Measurements from ENCODE around the gene ELK1.

Gene ELK1

GRCh38 chrX:47638816-47639215, 11.5 kb downstream of the ELK1 start:
- Histone ChIP-seq H3K4me2 (ENCODE audit: low read length) (no peak overlapping the region), H3K36me3 (ENCODE audit: insufficient read depth, low read length) (peaks cover 78% of the 10 kb centered on the region)

GRCh38 chrX:47637546-47638195, 12.7 kb downstream of the ELK1 start:
- H3K9ac ChIP-seq (ENCODE audit: low read length): no peak overlapping the region
- TF ChIP-seq EZH2 (IDR thresholded peaks at IDR 0.05; ENCODE audit: borderline replicate concordance, low read length) (no peak), CTCF (IDR thresholded peaks at IDR 0.05; ENCODE audit: low read length) (no peak)
- no peak overlapping the region for H3K4me2 ChIP-seq (ENCODE audit: low read length)

More at GRCh38 chrX:47638816-47639215, 11.5 kb downstream of the ELK1 start:
- H3K9me3 ChIP-seq (ENCODE audit: low read length): no peaks in the 10 kb centered on the region
- no peaks in the 10 kb centered on the region for H4K20me1 ChIP-seq (ENCODE audit: insufficient read depth, low read length)
- H2AFZ ChIP-seq (ENCODE audit: low read length): no peak overlapping the region
- no peak overlapping the region for H3K27ac ChIP-seq (ENCODE audit: low read depth, low read length, poor library complexity, severe bottlenecking)
- no peaks in the 10 kb centered on the region for H3K4me1 ChIP-seq (ENCODE audit: insufficient read depth, low read length, severe bottlenecking)
- no peak overlapping the region for H3K4me3 ChIP-seq (ENCODE audit: low read depth, low read length, poor library complexity, severe bottlenecking)
- no peaks in the 10 kb centered on the region for H3K79me2 ChIP-seq (ENCODE audit: insufficient read depth, low read length)
- no peak overlapping the region for H3K9ac ChIP-seq (ENCODE audit: low read length)
- TF ChIP-seq EZH2 (IDR thresholded peaks at IDR 0.05; ENCODE audit: borderline replicate concordance, low read length) (no peak), CTCF (IDR thresholded peaks at IDR 0.05; ENCODE audit: low read length) (no peak)
- no peaks in the 10 kb centered on the region for H3K9me2 ChIP-seq (ENCODE audit: low read depth, low read length)
- H3F3A ChIP-seq (ENCODE audit: insufficient read depth, low read length): no peaks in the 10 kb centered on the region
- H3K27me3 ChIP-seq (ENCODE audit: insufficient read depth, low read length): no peaks in the 10 kb centered on the region

GRCh38 chrX:47634871-47635575, 15.3 kb downstream of the ELK1 start:
- TF ChIP-seq EZH2 (IDR thresholded peaks at IDR 0.05; ENCODE audit: borderline replicate concordance, low read length) (no peak), CTCF (IDR thresholded peaks at IDR 0.05; ENCODE audit: low read length) (no peak)
- Histone ChIP-seq H2AFZ (ENCODE audit: low read length) (no peak overlapping the region), H4K20me1 (ENCODE audit: insufficient read depth, low read length) (no peaks in the 10 kb centered on the region), H3K27ac (ENCODE audit: low read depth, low read length, poor library complexity, severe bottlenecking) (no peak overlapping the region), H3K27me3 (ENCODE audit: insufficient read depth, low read length) (no peaks in the 10 kb centered on the region), H3F3A (ENCODE audit: insufficient read depth, low read length) (no peaks in the 10 kb centered on the region), H3K9ac (ENCODE audit: low read length) (no peak overlapping the region), H3K36me3 (ENCODE audit: insufficient read depth, low read length) (peaks cover 43% of the 10 kb centered on the region), H3K4me3 (ENCODE audit: low read depth, low read length, poor library complexity, severe bottlenecking) (no peak overlapping the region), H3K79me2 (ENCODE audit: insufficient read depth, low read length) (no peaks in the 10 kb centered on the region), H3K4me1 (ENCODE audit: insufficient read depth, low read length, severe bottlenecking) (peaks cover 3% of the 10 kb centered on the region), H3K9me3 (ENCODE audit: low read length) (no peaks in the 10 kb centered on the region), H3K4me2 (ENCODE audit: low read length) (no peak overlapping the region), H3K9me2 (ENCODE audit: low read depth, low read length) (no peaks in the 10 kb centered on the region)

More at GRCh38 chrX:47637546-47638195, 12.7 kb downstream of the ELK1 start:
- no peaks in the 10 kb centered on the region for H3F3A ChIP-seq (ENCODE audit: insufficient read depth, low read length)
- H3K9me2 ChIP-seq (ENCODE audit: low read depth, low read length): no peaks in the 10 kb centered on the region
- no peaks in the 10 kb centered on the region for H3K9me3 ChIP-seq (ENCODE audit: low read length)
- H3K79me2 ChIP-seq (ENCODE audit: insufficient read depth, low read length): no peaks in the 10 kb centered on the region
- no peaks in the 10 kb centered on the region for H3K4me1 ChIP-seq (ENCODE audit: insufficient read depth, low read length, severe bottlenecking)
- H2AFZ ChIP-seq (ENCODE audit: low read length): no peak overlapping the region
- no peak overlapping the region for H3K4me3 ChIP-seq (ENCODE audit: low read depth, low read length, poor library complexity, severe bottlenecking)
- H3K27me3 ChIP-seq (ENCODE audit: insufficient read depth, low read length): no peaks in the 10 kb centered on the region
- no peaks in the 10 kb centered on the region for H4K20me1 ChIP-seq (ENCODE audit: insufficient read depth, low read length)
- no peak overlapping the region for H3K27ac ChIP-seq (ENCODE audit: low read depth, low read length, poor library complexity, severe bottlenecking)
- peaks cover 68% of the 10 kb centered on the region for H3K36me3 ChIP-seq (ENCODE audit: insufficient read depth, low read length)

Measured in OCI-LY1 (cell line).